SK-N-SH (cell line): ENCODE measurements around the gene ARL14EP. TPM values are rescaled to one million over a fixed set of nuclear protein-coding genes. Genes with fewer than 3 reads are reported as not detected.

Source experiments
- CTCF ChIA-PET: fragments of 300-600, 350-600 bp; formaldehyde crosslinking; extraction: SDS; loops from one replicate; lab custom pipeline; 2021; lab: Yijun Ruan, JAX
- POLR2A ChIA-PET: fragments of 350-600 bp; sonication (Branson Sonifier 250); formaldehyde crosslinking; extraction: SDS; loops from one replicate; lab custom pipeline; 2020; ENCODE audit warnings: antibody characterized with exemption, inconsistent platforms; lab: Yijun Ruan, JAX
- DNase-seq: peaks from one replicate; pipeline ENCODE4 v3.0.0; 2012
- H2AFZ ChIP-seq: fragments of 200-600 bp; sonication (generic); 2 replicates; pipeline ENCODE4 v1.8.1; 2016; ENCODE audit warnings: antibody characterized with exemption, mild to moderate bottlenecking, low read depth
- H3F3A ChIP-seq: fragments of 200-600 bp; sonication (generic); replicated peaks from 2 replicates; pipeline ENCODE3; 2016; ENCODE audit warnings: antibody characterized with exemption, mild to moderate bottlenecking; ENCODE audit not compliant: insufficient read depth
- H3K27ac ChIP-seq, 2 experiments: fragments of 200-500 bp in 1 of 2; fragments of 200-600 bp in 1 of 2; sonication (Bioruptor generic) in 1 of 2; sonication (generic), shearing (Covaris generic) in 1 of 2; 2 replicates each; pipeline versions ENCODE4 v1.5.1 to v1.6.1; 2014 to 2016; ENCODE audit warnings: low read depth in 2 of 2, inconsistent platforms in 1 of 2, low read length in 1 of 2, mild to moderate bottlenecking in 1 of 2, mixed read lengths in 1 of 2
- H3K27me3 ChIP-seq: fragments of 200-600 bp; sonication (generic), shearing (Covaris generic); 2 replicates; pipeline ENCODE4 v1.6.1; 2016; ENCODE audit warnings: mixed run types; ENCODE audit not compliant: insufficient read depth
- H3K36me3 ChIP-seq, 2 experiments: fragments of 200-500 bp in 1 of 2; fragments of 200-600 bp in 1 of 2; sonication (Bioruptor generic) in 1 of 2; sonication (generic) in 1 of 2; replicated peaks in 1 of 2; 2 replicates each; pipeline versions ENCODE3 to v1.5.1; 2014 to 2016; ENCODE audit warnings: low read length in 1 of 2, mild to moderate bottlenecking in 1 of 2; ENCODE audit not compliant: insufficient read depth in 2 of 2, control insufficient read depth in 1 of 2
- H3K4me1 ChIP-seq, 2 experiments: fragments of 200-500 bp in 1 of 2; fragments of 200-600 bp in 1 of 2; sonication (Bioruptor generic) in 1 of 2; sonication (generic), shearing (Covaris generic) in 1 of 2; 2 replicates each; pipeline versions ENCODE4 v1.5.1 to v1.6.1; 2014 to 2016; ENCODE audit warnings: low read depth in 1 of 2, low read length in 1 of 2, mixed run types in 1 of 2; ENCODE audit not compliant: insufficient read depth in 2 of 2, control insufficient read depth in 1 of 2
- H3K4me2 ChIP-seq: fragments of 200-600 bp; sonication (generic), shearing (Covaris generic); 2 replicates; pipeline ENCODE4 v1.6.1; 2017; ENCODE audit warnings: mixed run types
- H3K4me3 ChIP-seq, 2 experiments: fragments of 200-500 bp in 1 of 2; fragments of 200-600 bp in 1 of 2; sonication (Bioruptor generic) in 1 of 2; sonication (generic), shearing (Covaris generic) in 1 of 2; 2 replicates each; pipeline versions ENCODE4 v1.5.1 to v1.8.1; 2014 to 2016; ENCODE audit warnings: low read depth in 2 of 2, inconsistent platforms in 1 of 2, low read length in 1 of 2, mild to moderate bottlenecking in 1 of 2, mixed read lengths in 1 of 2, moderate library complexity in 1 of 2
- H3K79me2 ChIP-seq: fragments of 200-600 bp; sonication (generic); 2 replicates; pipeline ENCODE4 v1.8.1; 2017; ENCODE audit warnings: mild to moderate bottlenecking; ENCODE audit not compliant: insufficient read depth
- H3K9ac ChIP-seq: fragments of 200-600 bp; sonication (generic); 2 replicates; pipeline ENCODE4 v1.6.1; 2017; ENCODE audit warnings: mixed run types
- H3K9me2 ChIP-seq: fragments of 200-600 bp; sonication (generic); 2 replicates; pipeline ENCODE4 v1.6.1; 2017; ENCODE audit warnings: mixed run types
- H3K9me3 ChIP-seq: fragments of 200-600 bp; sonication (generic); 2 replicates; pipeline ENCODE4 v1.6.1; 2017; ENCODE audit warnings: mixed run types, mild to moderate bottlenecking, moderate library complexity
- H4K20me1 ChIP-seq: fragments of 200-600 bp; sonication (generic); 2 replicates; pipeline ENCODE4 v1.6.1; 2017; ENCODE audit warnings: mild to moderate bottlenecking, mixed run types; ENCODE audit not compliant: insufficient read depth
- CHD2 ChIP-seq: fragments of 150-350 bp; IDR thresholded peaks from 2 replicates; pipeline ENCODE4 v1.6.1; 2018; ENCODE audit warnings: low read length; ENCODE audit not compliant: partially characterized antibody
- FOSL2 ChIP-seq: IDR thresholded peaks from 2 replicates; pipeline ENCODE4 v1.4.0; 2012; ENCODE audit warnings: low read depth, mild to moderate bottlenecking, moderate library complexity, borderline replicate concordance
- FOXJ3 ChIP-seq: sonication (generic); formaldehyde crosslinking; IDR thresholded peaks from 2 replicates; pipeline ENCODE4 v1.5.1; 2020; ENCODE audit warnings: mild to moderate bottlenecking, missing genetic modification reagents
- FOXM1 ChIP-seq: IDR thresholded peaks from 2 replicates; pipeline ENCODE4 v1.4.0; 2012; ENCODE audit warnings: low read depth, mild to moderate bottlenecking
- GATA2 ChIP-seq: sonication (generic); formaldehyde crosslinking; IDR thresholded peaks from 2 replicates; pipeline ENCODE4 v1.5.0; 2020; ENCODE audit warnings: mild to moderate bottlenecking, missing genetic modification reagents
- MXI1 ChIP-seq: IDR thresholded peaks from 2 replicates; pipeline ENCODE4 v1.6.1; 2012; ENCODE audit warnings: mild to moderate bottlenecking, low read depth, low read length, improper control_type of control experiment
- NRF1 ChIP-seq: IDR thresholded peaks from 2 replicates; pipeline ENCODE4 v1.6.1; 2012; ENCODE audit warnings: low read depth, mild to moderate bottlenecking, low read length
- POLR2AphosphoS5 ChIP-seq: IDR thresholded peaks from 2 replicates; pipeline ENCODE4 v1.6.1; 2012; ENCODE audit warnings: low read depth, low read length
- RFX5 ChIP-seq: IDR thresholded peaks from 2 replicates; pipeline ENCODE4 v1.6.1; 2012; ENCODE audit warnings: mild to moderate bottlenecking, improper control_type of control experiment, low read length
- RXRA ChIP-seq: IDR thresholded peaks from 2 replicates; pipeline ENCODE4 v1.4.0; 2012; ENCODE audit warnings: low read depth, mild to moderate bottlenecking, borderline replicate concordance
- SIN3A ChIP-seq: IDR thresholded peaks from 2 replicates; pipeline ENCODE4 v1.6.1; 2012; ENCODE audit warnings: low read depth, mild to moderate bottlenecking, low read length, moderate library complexity, borderline replicate concordance
- SMC3 ChIP-seq: IDR thresholded peaks from 2 replicates; pipeline ENCODE4 v1.6.1; 2012; ENCODE audit warnings: low read depth, low read length, improper control_type of control experiment
- TAF1 ChIP-seq: IDR thresholded peaks from 2 replicates; pipeline ENCODE4 v1.6.1; 2012; ENCODE audit warnings: low read depth, mild to moderate bottlenecking, low read length, moderate library complexity, borderline replicate concordance
- YY1 ChIP-seq: IDR thresholded peaks from 2 replicates; pipeline ENCODE4 v1.4.0; 2012; ENCODE audit warnings: low read depth, mild to moderate bottlenecking
- WGBS: methylation state at CpG from one replicate; pipeline ENCODE4 v1.1.6; 2017; ENCODE audit warnings: low lambda C conversion rate; 5-methylcytosine and 5-hydroxymethylcytosine counted together
- polyA plus RNA-seq, 3 experiments: library from polyadenylated mRNA; depleted of rRNA; stranded (reverse); fragments of >200 nt; gene quantifications; 2 replicates each; pipeline ENCODE4 v1.2.3, GENCODE V29; 2012
- TF ChIP-seq, protein P1 (sequence below): fragments of 200-600 bp; sonication (generic); IDR thresholded peaks from 2 replicates; pipeline ENCODE4 v1.6.1; 2017; ENCODE audit warnings: antibody characterized with exemption, mild to moderate bottlenecking, moderate library complexity
- TF ChIP-seq, protein P2 (sequence below): IDR thresholded peaks from 2 replicates; pipeline ENCODE4 v1.4.0; 2012; ENCODE audit warnings: low read depth, borderline replicate concordance
- TF ChIP-seq, protein P3 (sequence below): fragments of 150-350 bp; IDR thresholded peaks from 2 replicates; pipeline ENCODE4 v1.6.1; 2017; ENCODE audit warnings: antibody characterized with exemption, low read length, low read depth, borderline replicate concordance
- TF ChIP-seq, protein P4 (sequence below): IDR thresholded peaks from 2 replicates; pipeline ENCODE4 v1.4.0; 2012; ENCODE audit warnings: low read depth

The ARL14EP gene
- polyA plus RNA-seq, 1 of the 3 experiments (the other 2 are of a cell fraction) = 7.0 TPM

DNA sequence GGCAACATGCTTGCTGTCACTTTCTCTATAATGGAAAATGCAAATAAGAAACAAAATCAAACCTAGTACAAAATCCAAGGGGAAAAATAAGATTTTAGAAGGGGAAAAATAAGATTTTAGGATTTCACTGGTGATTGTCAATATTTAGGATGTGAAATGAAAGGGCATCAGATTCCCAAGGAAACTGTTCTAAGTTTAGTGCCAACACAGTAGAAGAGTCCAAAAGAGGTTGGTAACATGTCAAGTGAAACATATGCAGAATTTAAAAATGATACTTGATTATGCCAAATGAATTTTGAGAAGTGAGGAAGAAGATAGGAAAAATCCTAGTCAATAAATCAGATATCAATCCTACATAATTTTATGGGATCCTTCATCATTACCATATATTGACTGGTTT lies 45.7 kb upstream of the ARL14EP start:
- no peaks in the 10 kb centered on the region for H3K36me3 ChIP-seq

DNA sequence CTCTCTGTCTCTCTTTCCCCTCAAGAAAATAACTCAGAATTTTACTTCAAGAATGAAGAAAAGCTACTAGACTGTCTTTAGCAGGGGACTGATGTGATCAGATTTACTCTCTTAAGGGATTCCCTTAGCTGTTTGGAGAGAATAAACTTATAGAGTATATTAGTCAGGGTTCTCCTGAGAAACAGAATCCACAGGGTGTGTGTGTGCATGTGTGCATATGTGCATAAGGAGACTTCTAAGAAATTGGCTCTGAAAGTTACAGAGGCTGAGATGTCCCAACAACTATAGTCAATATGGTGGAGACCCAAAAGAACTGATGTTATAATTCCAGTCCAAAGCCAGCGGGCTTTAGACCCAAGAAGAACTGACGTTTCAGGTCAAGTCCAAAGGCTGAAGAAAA lies 43.1 kb upstream of the ARL14EP start:
- Histone ChIP-seq H3K36me3 (no peaks in the 10 kb centered on the region), H3K9ac (no peak overlapping the region), H3K4me3 (no peak overlapping the region), H3K4me1 (no peaks in the 10 kb centered on the region), H3K79me2 (no peaks in the 10 kb centered on the region), H3K27ac (no peak overlapping the region), H3K27me3 (no peaks in the 10 kb centered on the region), H2AFZ (no peak overlapping the region), H3K9me3 (no peaks in the 10 kb centered on the region), H3F3A (peaks cover 7% of the 10 kb centered on the region), H3K9me2 (no peaks in the 10 kb centered on the region), H4K20me1 (no peaks in the 10 kb centered on the region), H3K4me2 (no peak overlapping the region)
- ChIA-PET POLR2A (no interaction called here), CTCF (interaction anchor here (0.6 kb wide), 1 partner anchor 14 kb away, joined by 3 read pairs; no protein-coding TSS in a partner anchor)
- TF ChIP-seq SIN3A (no peak), RFX5 (no peak)
- TF ChIP-seq, protein P1, sequence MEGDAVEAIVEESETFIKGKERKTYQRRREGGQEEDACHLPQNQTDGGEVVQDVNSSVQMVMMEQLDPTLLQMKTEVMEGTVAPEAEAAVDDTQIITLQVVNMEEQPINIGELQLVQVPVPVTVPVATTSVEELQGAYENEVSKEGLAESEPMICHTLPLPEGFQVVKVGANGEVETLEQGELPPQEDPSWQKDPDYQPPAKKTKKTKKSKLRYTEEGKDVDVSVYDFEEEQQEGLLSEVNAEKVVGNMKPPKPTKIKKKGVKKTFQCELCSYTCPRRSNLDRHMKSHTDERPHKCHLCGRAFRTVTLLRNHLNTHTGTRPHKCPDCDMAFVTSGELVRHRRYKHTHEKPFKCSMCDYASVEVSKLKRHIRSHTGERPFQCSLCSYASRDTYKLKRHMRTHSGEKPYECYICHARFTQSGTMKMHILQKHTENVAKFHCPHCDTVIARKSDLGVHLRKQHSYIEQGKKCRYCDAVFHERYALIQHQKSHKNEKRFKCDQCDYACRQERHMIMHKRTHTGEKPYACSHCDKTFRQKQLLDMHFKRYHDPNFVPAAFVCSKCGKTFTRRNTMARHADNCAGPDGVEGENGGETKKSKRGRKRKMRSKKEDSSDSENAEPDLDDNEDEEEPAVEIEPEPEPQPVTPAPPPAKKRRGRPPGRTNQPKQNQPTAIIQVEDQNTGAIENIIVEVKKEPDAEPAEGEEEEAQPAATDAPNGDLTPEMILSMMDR = no peak
- 49% methylated on average over 2 of the region's 2 CpGs for WGBS
- no peak for DNase-seq

More for the DNA sequence above, 45.7 kb upstream of the ARL14EP start:
- TF ChIP-seq FOXM1 = no peak
- TF ChIP-seq, protein P2, sequence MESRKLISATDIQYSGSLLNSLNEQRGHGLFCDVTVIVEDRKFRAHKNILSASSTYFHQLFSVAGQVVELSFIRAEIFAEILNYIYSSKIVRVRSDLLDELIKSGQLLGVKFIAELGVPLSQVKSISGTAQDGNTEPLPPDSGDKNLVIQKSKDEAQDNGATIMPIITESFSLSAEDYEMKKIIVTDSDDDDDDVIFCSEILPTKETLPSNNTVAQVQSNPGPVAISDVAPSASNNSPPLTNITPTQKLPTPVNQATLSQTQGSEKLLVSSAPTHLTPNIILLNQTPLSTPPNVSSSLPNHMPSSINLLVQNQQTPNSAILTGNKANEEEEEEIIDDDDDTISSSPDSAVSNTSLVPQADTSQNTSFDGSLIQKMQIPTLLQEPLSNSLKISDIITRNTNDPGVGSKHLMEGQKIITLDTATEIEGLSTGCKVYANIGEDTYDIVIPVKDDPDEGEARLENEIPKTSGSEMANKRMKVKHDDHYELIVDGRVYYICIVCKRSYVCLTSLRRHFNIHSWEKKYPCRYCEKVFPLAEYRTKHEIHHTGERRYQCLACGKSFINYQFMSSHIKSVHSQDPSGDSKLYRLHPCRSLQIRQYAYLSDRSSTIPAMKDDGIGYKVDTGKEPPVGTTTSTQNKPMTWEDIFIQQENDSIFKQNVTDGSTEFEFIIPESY = no peak
- TF ChIP-seq, protein P3, sequence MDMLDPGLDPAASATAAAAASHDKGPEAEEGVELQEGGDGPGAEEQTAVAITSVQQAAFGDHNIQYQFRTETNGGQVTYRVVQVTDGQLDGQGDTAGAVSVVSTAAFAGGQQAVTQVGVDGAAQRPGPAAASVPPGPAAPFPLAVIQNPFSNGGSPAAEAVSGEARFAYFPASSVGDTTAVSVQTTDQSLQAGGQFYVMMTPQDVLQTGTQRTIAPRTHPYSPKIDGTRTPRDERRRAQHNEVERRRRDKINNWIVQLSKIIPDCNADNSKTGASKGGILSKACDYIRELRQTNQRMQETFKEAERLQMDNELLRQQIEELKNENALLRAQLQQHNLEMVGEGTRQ = no peak
- no peak for TF ChIP-seq SMC3
- TF ChIP-seq POLR2AphosphoS5 = no peak
- TF ChIP-seq FOSL2 = no peak
- TF ChIP-seq, protein P4, sequence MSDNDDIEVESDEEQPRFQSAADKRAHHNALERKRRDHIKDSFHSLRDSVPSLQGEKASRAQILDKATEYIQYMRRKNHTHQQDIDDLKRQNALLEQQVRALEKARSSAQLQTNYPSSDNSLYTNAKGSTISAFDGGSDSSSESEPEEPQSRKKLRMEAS = no peak
- TF ChIP-seq GATA2 (CRISPR knock-in tag) = no peak
- no peak for TF ChIP-seq MXI1
- no peak for TF ChIP-seq YY1
- no peak for TF ChIP-seq NRF1
- TF ChIP-seq TAF1 = no peak
- TF ChIP-seq RXRA = no peak
- TF ChIP-seq CHD2 = no peak
- no peak for TF ChIP-seq FOXJ3 (CRISPR knock-in tag)
- no peak overlapping the region for H2AFZ ChIP-seq
- no peaks in the 10 kb centered on the region for H4K20me1 ChIP-seq
- no peak overlapping the region for H3K4me3 ChIP-seq
- no peaks in the 10 kb centered on the region for H3F3A ChIP-seq
- no peaks in the 10 kb centered on the region for H3K9me3 ChIP-seq
- ChIA-PET CTCF (no interaction called here), POLR2A (no interaction called here)
- no peaks in the 10 kb centered on the region for H3K9me2 ChIP-seq
- no peak overlapping the region for H3K4me2 ChIP-seq
- no peak for DNase-seq
- H3K27me3 ChIP-seq = no peaks in the 10 kb centered on the region
- H3K27ac ChIP-seq = no peak overlapping the region
- H3K9ac ChIP-seq = no peak overlapping the region
- H3K79me2 ChIP-seq = no peaks in the 10 kb centered on the region
- no peaks in the 10 kb centered on the region for H3K4me1 ChIP-seq
